GM19023 (cell line): ENCODE data around the gene IDUA.
A peak's percentile ranks its signal among the peaks of the same experiment; 100 is the strongest.

Experiments used
- ATAC-seq: cut with Tn5 transposase; IDR thresholded peaks from one replicate; pipeline ENCODE4 v1.9.1; 2021; ENCODE audit warnings: mild to moderate bottlenecking, moderate library complexity; ENCODE audit not compliant: unreplicated experiment

Gene IDUA

GRCh38 chr4:985123-985830 is 1.6 kb upstream of the IDUA start:
- ATAC-seq = no peak

DNA sequence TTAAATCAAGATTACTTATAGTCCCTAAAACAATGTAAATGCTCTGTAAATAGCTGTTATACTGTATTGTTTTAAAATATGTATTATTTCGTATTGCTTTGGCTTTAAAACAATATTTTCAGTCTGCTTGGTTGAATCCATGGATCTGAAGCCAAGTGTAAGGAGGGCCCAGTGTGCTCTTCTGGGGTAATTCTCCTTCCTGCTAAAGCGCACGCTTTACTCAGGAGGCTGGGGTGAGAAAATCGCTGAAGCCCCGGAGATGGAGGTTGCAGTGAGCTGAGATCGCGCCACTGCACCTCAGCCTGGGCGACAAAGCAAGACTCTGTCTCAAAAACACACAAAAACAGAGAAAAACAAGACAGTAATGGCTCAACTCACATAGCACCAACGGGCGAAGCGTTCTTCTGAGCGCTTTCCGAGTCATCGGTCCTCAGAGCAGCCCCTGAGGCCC is 391 bp upstream of the IDUA start:
- peak; percentile 22 for ATAC-seq

- no peak for ATAC-seq
These were observed 1.0 kb downstream of the IDUA start for GRCh38 chr4:987624-988513.

DNA sequence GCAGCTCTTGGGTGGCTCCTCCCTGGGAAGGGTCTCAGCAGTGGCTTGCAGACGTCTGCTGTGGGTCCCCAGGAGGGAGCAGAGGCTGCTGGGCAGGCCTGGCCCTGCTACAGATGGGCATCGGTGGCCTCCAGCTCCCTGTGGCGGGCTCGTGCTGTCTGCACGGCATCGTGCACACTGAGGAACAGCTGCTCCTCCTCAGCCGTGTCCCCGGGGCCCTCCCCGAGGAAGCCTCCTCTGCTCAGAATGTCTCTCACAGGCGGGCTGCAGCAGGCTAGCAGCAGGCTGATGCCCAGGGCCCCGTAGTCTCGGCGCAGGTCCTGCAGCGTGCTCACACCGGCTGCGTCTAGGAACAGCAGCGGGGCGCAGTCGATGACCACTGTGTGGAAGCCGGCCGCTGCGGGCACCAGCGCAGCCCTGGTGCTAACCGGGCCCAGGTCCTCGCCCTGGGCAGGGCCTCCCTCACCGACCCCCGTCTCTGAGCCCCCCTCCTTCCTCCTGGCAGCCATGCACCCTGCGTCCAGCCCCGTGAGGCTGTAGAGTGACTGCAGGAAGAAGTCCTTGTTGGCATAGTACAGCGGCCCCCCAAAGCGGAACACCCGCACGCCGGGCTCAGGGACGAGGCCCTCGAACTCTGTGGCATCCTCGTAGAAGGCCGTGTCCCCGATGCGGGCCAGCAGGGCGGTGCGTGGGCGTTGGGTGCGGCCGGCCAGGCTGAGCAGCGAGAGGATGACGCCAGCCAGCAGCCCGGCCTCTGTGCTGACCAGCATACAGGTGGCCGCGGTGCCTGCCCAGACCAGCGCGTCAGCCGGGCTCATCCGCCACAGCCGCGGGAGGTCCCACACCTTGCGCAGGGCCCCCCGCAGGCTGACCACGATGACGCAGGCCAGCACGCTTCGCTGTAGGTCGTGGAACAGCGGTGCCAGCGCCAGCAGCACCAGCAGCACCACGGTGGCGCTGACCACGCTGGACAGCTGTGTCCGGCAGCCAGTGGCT is 2.2 kb downstream of the IDUA start:
- no peak for ATAC-seq

- no peak for ATAC-seq
These were observed 3.1 kb downstream of the IDUA start for GRCh38 chr4:989722-990471.

GRCh38 chr4:990746-991367 is 4.0 kb downstream of the IDUA start:
- ATAC-seq = no peak

GRCh38 chr4:991451-992296 is 4.8 kb downstream of the IDUA start:
- no peak for ATAC-seq

- ATAC-seq = no peak
These were observed 5.7 kb downstream of the IDUA start for GRCh38 chr4:992297-993110.

GRCh38 chr4:993111-994029 is 6.5 kb downstream of the IDUA start, which contains the start of gene SLC26A1:
Gene SLC26A1 (minus strand): TSS chr4:993404. CDS start chr4:991703, 1,701 bp downstream.
- ATAC-seq = no peak

- ATAC-seq = no peak
These were observed 8.6 kb downstream of the IDUA start for GRCh38 chr4:995311-996026.

DNA sequence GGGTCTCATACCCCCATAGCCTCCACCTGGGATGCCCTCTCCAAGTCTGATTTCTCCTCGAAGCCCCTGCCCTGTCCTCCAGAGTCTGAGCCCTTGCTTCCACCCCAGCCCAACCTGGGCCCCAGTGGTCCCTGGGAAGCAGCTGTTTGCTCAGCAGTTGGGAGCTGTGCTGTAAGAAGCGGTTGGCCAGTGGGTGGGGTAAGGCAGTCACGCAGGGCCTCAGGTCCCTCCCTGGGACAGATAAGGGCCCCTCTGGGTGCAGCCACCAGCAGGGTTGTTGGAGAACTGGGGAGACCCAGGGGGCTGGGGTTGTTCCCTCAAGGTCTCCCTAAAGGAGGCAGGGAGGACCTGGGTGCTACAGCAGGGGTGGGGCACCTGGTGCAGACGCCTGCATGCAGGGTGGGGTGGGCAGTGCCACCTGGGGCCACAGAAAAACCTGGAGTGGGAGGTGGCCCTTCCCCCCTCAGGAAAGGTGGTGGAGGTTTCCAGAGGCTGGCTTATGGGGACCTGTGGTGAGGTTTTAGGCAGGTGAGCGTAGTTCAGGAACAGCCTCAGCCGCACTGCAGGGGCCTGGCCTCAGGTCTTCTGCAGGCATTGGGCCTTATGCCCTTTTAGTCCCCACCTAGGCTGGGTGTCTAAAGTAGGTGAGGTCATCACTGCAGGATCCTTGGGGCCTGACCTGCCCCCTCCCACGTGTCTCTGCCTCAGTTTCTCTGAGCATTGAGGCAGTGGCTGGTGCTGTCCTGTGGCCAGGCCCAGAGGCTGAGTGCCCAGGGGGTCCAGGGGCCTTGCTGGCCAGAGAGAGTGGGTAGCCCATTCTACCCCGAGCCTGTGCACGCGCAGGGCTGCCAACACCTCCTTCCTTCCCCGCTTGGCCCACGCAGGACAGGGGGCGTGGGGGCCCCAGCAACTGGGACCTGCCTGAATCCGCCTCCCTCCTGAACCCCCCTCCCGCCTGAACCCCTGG is 9.5 kb downstream of the IDUA start:
- ATAC-seq = no peak

DNA sequence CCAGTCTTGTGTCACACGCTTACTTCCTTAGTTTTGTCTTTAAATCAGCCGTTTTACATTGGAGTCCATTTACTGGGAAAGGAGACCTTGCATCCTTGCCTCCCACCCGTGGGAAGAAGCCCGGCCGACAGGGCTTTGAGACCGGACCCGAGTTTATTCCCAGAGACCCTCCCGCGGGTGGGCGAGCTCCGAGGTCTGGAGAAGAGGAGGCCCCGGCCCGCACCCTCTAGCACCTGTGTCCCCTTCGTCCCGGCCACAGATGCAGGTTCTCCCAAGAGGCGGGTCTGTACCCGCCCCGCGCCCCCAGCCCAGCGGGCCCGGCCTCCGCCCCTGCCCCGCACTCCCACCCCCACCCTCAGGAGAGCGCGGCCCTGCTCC is 10.1 kb downstream of the IDUA start:
- ATAC-seq = no peak

- ATAC-seq = no peak
These were observed 10.7 kb downstream of the IDUA start for GRCh38 chr4:997375-998071.

DNA sequence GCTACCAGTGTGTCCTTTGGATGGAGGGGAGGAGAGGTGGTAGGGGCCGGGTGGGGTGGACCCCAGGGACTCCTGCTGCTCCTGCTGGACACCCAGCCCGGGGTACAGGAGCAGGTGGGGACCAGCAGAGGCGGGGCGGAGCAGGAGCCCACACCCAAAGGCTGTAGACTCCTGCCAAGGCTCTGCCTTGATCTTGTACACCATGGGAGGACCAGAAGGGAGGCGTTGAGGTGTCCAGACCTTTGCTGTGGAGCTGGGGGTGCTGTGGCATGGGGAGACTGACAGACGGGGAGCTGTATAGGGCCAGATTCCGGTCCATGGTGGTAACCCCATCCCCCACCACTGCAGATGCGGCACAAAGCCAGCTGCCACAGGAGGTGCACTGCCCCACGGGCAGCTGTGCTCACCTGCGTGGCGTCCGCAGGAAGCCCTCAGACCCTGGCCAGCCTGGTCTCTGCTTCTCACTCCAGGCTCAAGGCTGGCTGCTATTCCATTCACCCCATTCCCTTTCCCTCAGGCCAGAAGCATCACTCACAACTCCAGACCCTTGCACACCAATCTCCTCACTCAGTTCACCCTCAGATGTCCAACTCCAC is 11.3 kb downstream of the IDUA start:
- ATAC-seq = no peak
